ENCODE measurements around the gene CAPN5.

CAPN5 gene

GRCh38 chr11:77173494-77173893 lies 106.7 kb downstream of the CAPN5 start:
- no peak for DNase-seq (ENCODE audit: low read depth)

- no peak for DNase-seq (ENCODE audit: low read depth)
Observed at GRCh38 chr11:77174559-77174958, 107.8 kb downstream of the CAPN5 start.

GRCh38 chr11:77175021-77175842 lies 108.5 kb downstream of the CAPN5 start:
- DNase-seq (ENCODE audit: low read depth), result no peak

Data from fibroblast of the conjunctiva (primary cell).